Osteoblast (primary cell): Measurements from ENCODE around the gene PAPOLA. TPM values are rescaled to one million over a fixed set of nuclear protein-coding genes. Genes with fewer than 3 reads are reported as not detected.

Experiments
- DNase-seq: peaks from one replicate; pipeline ENCODE4 v3.0.0; 2011; ENCODE audit warnings: low spot score, mixed read lengths; ENCODE audit not compliant: insufficient read length; ENCODE audit errors: missing footprints
- H2AFZ ChIP-seq: 2 replicates; pipeline ENCODE4 v1.6.0; 2011; ENCODE audit warnings: mild to moderate bottlenecking, low read length
- H3K27ac ChIP-seq: 2 replicates; pipeline ENCODE4 v1.5.1; 2011; ENCODE audit warnings: mild to moderate bottlenecking, low read depth, low read length, moderate library complexity
- H3K27me3 ChIP-seq: 2 replicates; pipeline ENCODE4 v1.6.0; 2012; ENCODE audit warnings: mild to moderate bottlenecking, control low read depth, inconsistent platforms, low read length, moderate library complexity; ENCODE audit not compliant: insufficient read depth
- H3K36me3 ChIP-seq: 2 replicates; pipeline ENCODE4 v1.5.1; 2011; ENCODE audit warnings: mild to moderate bottlenecking, low read length, control low read depth, moderate library complexity; ENCODE audit not compliant: insufficient read depth
- H3K4me1 ChIP-seq: 2 replicates; pipeline ENCODE4 v1.5.1; 2011; ENCODE audit warnings: mild to moderate bottlenecking, low read length, control low read depth, moderate library complexity; ENCODE audit not compliant: insufficient read depth
- H3K4me2 ChIP-seq: 2 replicates; pipeline ENCODE4 v1.6.0; 2011; ENCODE audit warnings: mild to moderate bottlenecking, low read length; ENCODE audit not compliant: insufficient read depth
- H3K4me3 ChIP-seq: fragments of 200-600 bp; sonication (generic); 3 replicates; pipeline ENCODE4 v1.5.1; 2012; ENCODE audit warnings: mild to moderate bottlenecking, low read length, inconsistent platforms; ENCODE audit not compliant: insufficient read depth
- H3K79me2 ChIP-seq: 2 replicates; pipeline ENCODE4 v1.6.0; 2012; ENCODE audit warnings: mild to moderate bottlenecking, low read length, control low read depth, inconsistent platforms; ENCODE audit not compliant: insufficient read depth
- H3K9me3 ChIP-seq: 2 replicates; pipeline ENCODE4 v1.5.1; 2011; ENCODE audit warnings: low read depth, low read length, control low read depth
- H4K20me1 ChIP-seq: 2 replicates; pipeline ENCODE4 v1.6.0; 2012; ENCODE audit warnings: mild to moderate bottlenecking, low read length, control low read depth; ENCODE audit not compliant: insufficient read depth
- CTCF ChIP-seq: IDR thresholded peaks from 2 replicates; pipeline ENCODE4 v1.5.1; 2011; ENCODE audit warnings: mild to moderate bottlenecking, low read depth, low read length, moderate library complexity; ENCODE audit errors: extremely low read depth
- total RNA-seq: library from RNA; depleted of rRNA; stranded (reverse); fragments of >200 nt; gene quantifications from 2 replicates; pipeline ENCODE4 v1.2.3, GENCODE V29; 2012

PAPOLA gene
- total RNA-seq, 1 donor: 106 TPM

DNA sequence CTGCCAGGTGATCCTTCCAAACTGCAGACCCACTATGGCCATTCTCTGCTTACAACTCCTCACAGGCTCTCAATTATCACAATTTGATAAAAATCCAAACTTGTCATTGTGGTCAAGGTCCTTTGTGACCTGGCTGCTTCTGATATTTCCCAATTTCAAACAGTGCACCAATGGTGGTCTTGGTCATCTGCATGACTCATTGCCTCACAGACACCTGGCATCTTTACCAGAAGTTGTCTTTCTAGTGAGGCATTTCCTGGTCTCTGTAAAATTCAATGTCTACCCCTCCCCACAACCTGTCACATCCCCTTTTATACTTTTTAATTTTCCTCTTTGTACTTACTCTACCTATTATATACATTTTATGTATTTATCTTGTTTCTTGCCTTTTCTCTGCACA, 17.8 kb upstream of the PAPOLA start:
- no peaks in the 10 kb centered on the region for H3K4me1 ChIP-seq
- no peaks in the 10 kb centered on the region for H3K9me3 ChIP-seq
- no peak overlapping the region for H3K27ac ChIP-seq
- H3K79me2 ChIP-seq: no peaks in the 10 kb centered on the region
- no peak overlapping the region for H2AFZ ChIP-seq
- H3K4me3 ChIP-seq: no peak overlapping the region
- no peak for TF ChIP-seq CTCF
- H3K36me3 ChIP-seq: no peaks in the 10 kb centered on the region
- no peak for DNase-seq
- H3K4me2 ChIP-seq: no peak overlapping the region
- no peaks in the 10 kb centered on the region for H4K20me1 ChIP-seq
- H3K27me3 ChIP-seq: no peaks in the 10 kb centered on the region

- Histone ChIP-seq H3K36me3 (no peaks in the 10 kb centered on the region), H3K79me2 (no peaks in the 10 kb centered on the region), H3K4me1 (no peaks in the 10 kb centered on the region), H3K4me3 (no peak overlapping the region), H3K27ac (no peak overlapping the region), H3K4me2 (no peak overlapping the region), H4K20me1 (no peaks in the 10 kb centered on the region), H3K9me3 (no peaks in the 10 kb centered on the region), H3K27me3 (peaks cover 3% of the 10 kb centered on the region), H2AFZ (no peak overlapping the region)
- no peak for TF ChIP-seq CTCF
- no peak for DNase-seq
Observed at GRCh38 chr14:96486705-96487104, 15.5 kb upstream of the PAPOLA start.

DNA sequence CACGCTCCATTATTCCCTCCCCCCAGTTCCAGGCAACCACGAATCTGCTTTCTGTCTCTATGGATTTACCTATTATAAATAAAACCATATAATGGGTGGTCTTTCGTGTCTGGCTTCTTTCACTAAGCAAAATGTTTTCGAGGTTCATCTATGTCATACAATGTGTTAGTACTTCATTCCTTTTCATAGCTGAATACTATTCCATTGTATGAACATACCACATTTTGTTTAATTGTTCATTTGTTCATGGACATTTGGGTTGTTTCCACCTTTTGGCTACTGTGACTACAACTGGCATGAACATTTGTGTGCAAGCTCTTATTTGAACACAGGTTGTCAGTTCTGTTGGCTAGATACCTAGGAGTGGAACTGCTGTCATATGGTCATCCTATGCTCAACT, 12.9 kb upstream of the PAPOLA start:
- H3K4me1 ChIP-seq: no peaks in the 10 kb centered on the region
- no peaks in the 10 kb centered on the region for H3K9me3 ChIP-seq
- TF ChIP-seq CTCF: no peak
- no peak overlapping the region for H2AFZ ChIP-seq
- H3K79me2 ChIP-seq: no peaks in the 10 kb centered on the region
- no peaks in the 10 kb centered on the region for H4K20me1 ChIP-seq
- H3K36me3 ChIP-seq: no peaks in the 10 kb centered on the region
- H3K4me3 ChIP-seq: no peak overlapping the region
- H3K4me2 ChIP-seq: no peak overlapping the region
- H3K27me3 ChIP-seq: peaks cover 6% of the 10 kb centered on the region
- no peak overlapping the region for H3K27ac ChIP-seq
- DNase-seq: no peak

- Histone ChIP-seq H2AFZ (no peak overlapping the region), H4K20me1 (no peaks in the 10 kb centered on the region), H3K27ac (no peak overlapping the region), H3K79me2 (no peaks in the 10 kb centered on the region), H3K9me3 (no peaks in the 10 kb centered on the region), H3K36me3 (no peaks in the 10 kb centered on the region), H3K4me3 (no peak overlapping the region), H3K27me3 (peaks cover 6% of the 10 kb centered on the region), H3K4me2 (no peak overlapping the region), H3K4me1 (no peaks in the 10 kb centered on the region)
- no peak for DNase-seq
- no peak for TF ChIP-seq CTCF
Observed at GRCh38 chr14:96493178-96493577, 9.0 kb upstream of the PAPOLA start.
